Left cardiac atrium (tissue), 4 donors: ENCODE measurements around the gene NHEJ1. TPM values are rescaled to one million over a fixed set of nuclear protein-coding genes. Genes with fewer than 3 reads are reported as not detected.

ENCODE experiments used
- ATAC-seq, 2 donors: fragments of 200-7000 bp; cut with Tn5 transposase; one replicate each; pipeline ENCODE4 v1.9.1; 2020; ENCODE audit warnings: mild to moderate bottlenecking in 2 of 2, moderate library complexity in 2 of 2
- DNase-seq: peaks from one replicate; pipeline ENCODE4 v3.0.0-alpha.2; 2020
- intact Hi-C, 2 donors: fragments of 100-400 bp; cut with DNase I; formaldehyde crosslinking; loops; one replicate each; pipeline versions ENCODE4 v1.14.1 to v1.15.1; 2022 to 2023
- total RNA-seq, 2 donors: library from RNA; stranded (reverse); fragmentation: NEBNext Ultra II Directional; extraction: Animal tissue kit (Norgen Biotek cat#: 25700); gene quantifications; one replicate each; pipeline ENCODE4 v1.2.1, GENCODE V29; 2021
- donor health status: DM: no; HTN: yes; CAD: no.
- donor health status: DM: no; HTN: yes; CAD: no; lungs with severe emphysema.
- donor health status: DM: yes; HTN: yes; CAD: no.
- donor health status: Dilated cardiomyopathy.

The NHEJ1 gene
- total RNA-seq, 2 donors from 2014 or later, result 4.7 to 6.9 TPM

DNA sequence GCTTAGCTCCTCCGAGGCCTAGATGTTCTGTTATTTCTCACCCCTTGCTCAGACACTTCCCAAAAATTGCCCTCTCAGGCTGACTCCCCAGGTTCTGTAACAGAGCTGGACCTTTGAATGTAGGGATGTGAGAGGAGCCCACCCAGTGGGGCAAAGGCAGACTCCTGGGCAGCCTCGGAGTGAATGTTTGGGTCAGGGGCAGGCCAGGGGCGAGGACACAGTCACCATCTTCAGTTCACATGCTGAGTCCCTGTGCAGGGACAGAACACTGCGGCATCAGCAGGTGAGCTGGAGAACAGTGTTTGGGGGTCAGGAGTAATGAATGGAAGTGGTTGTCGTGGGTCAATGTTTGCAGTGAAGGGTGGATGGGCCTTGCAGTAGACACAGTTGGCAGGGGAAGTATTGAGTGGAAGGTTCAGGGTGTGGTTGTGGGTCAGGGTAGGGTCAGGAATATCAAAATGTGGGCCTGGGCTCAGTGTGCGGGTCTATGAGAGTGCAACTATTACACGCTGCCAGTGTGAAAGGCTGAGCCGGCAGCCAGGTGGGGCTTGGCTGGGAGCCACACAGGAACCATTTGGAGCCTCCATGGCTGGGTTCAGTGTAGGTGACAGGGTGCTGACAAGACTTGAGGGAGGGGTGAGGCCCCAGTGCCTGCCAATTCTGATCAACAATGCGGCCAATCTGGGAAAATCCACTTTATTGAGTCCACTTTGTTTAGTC lies 104.3 kb downstream of the NHEJ1 start:
- intact Hi-C loops, result loop anchor here (5.0 to 10.0 kb wide), 3 partner anchors 66 to 248 kb away; partner anchors contain the start of gene PTPRN (in 2 of the 2)
- ATAC-seq (no peak), DNase-seq (no peak)

DNA sequence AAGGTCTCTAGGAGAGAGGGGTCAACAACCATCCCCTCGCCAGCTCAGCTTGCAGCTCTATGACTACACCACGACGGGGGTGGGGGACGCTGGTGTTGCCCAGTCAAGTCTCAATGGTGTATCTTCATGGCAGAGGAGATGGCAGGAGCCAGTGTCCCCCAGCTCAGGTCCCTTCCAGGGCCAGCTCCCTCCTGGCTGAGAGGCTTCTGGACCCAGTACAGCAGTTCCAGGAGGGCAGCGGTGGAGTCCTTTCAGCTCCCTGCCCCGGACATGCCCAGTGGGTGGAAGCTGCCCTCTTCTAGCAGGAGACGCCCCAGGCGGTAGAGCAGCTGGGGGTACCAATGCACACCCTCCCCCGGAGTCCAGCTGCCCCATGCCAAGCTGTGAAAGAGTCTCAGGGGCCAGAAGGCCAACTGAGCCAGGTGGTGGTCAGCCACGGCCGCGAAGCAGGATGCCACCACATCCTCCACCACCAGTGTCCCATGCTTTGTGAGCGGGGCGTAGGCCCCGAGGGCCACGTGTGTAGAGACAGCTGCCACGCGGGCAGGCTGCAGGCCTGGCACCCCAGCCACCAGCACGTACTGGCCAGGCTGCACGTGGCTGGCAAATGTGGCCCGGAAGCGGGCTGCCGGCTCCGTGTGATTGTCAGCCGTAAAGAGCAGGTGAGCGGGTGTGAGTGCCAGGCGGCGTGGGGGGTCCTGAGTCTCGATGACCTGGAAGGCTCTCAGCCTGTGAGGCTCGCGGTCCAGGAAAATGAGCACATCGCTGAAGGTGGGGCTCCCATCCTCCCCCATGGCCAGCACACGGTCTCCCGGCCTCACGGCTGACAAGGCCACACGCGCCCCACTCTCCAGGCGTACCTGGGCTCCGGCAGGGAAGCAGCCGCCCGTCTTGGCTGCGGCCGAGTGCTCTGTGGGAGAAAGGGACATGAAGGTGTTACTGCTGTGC lies 105.4 kb downstream of the NHEJ1 start:
- intact Hi-C loops, result loop anchor here (5.0 to 10.0 kb wide), 3 partner anchors 67 to 250 kb away; partner anchors contain the start of gene PTPRN (in 2 of the 2)
- ATAC-seq (no peak), DNase-seq (no peak)

DNA sequence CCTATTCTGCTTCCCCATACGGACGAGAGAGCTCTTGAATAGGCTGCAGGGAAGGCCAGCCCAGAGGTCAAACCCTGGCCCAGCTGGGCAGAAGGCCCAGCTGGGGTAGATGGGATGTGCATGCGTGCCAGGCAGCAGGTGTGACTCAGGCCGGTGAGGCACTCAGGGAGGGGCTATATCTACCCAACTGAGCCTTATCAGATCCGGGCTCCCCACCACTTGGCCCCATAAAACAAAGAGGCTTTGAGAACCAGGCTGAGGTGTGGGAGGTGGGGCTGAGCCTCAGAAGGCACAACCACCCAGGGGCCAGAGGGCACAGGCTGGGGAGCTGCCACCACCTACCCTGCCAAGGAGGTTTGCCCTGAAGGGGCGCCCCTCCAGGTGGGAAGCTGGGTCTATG lies 111.3 kb downstream of the NHEJ1 start:
- DNase-seq (no peak), ATAC-seq (no peak)
- intact Hi-C loops, result no loop called here

GRCh38 chr2:219045937-219046550 lies 114.6 kb downstream of the NHEJ1 start:
- ATAC-seq, result peak in 1 of 2 donors; percentile 28
- intact Hi-C loops, result no loop called here
- no peak for DNase-seq

GRCh38 chr2:219042750-219043149 lies 117.9 kb downstream of the NHEJ1 start:
- ATAC-seq, result no peak
- no peak for DNase-seq
- intact Hi-C loops, result no loop called here

DNA sequence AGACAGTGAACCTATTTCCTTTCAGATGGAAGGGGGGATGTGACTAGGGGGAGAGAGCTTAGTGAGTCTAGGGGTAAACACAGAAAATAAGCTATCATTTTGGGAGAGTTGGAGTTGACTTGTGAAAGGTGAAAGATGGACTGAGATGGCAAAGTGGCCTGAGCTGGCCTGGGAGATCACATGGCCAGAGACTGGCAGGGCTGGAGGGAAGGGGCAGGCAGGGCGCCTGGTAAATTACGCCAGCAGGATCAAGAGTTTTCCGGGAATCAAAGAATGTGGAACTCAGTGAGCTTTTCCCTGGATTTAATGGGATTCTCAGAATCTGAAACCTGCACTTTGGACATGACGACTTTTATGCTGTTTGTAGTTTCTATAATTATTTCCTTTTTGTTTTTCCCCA lies 118.5 kb downstream of the NHEJ1 start:
- DNase-seq, result no peak
- intact Hi-C loops, result no loop called here
- no peak for ATAC-seq

- ATAC-seq (peak in 1 of 2 donors; percentile 64), DNase-seq (peak; percentile 44)
- intact Hi-C loops, result no loop called here
These were observed 119.4 kb downstream of the NHEJ1 start, which contains the start of gene CFAP65 for GRCh38 chr2:219041252-219041651. CFAP65 (minus strand) TSS chr2:219041516; CDS start chr2:219039048, 2,468 bp downstream.

DNA sequence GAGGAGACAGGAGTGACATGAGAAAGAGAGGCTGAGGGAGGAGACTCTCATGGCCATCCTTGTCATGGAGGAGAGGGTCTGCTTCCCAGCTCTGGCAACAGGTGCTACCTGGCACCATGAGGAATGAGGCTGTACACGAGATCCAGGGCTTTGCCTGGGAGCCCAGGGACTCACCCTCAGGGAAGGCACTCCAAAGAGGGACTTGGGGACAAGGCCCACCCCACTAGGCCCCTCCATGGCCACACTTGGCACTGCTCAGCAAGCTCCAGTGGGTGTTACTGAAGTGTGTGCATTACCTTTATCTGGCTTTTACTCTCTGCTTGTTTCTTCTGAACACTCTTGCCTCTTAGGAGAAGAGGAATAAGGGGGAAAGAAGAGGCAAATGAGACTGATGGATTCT lies 122.0 kb downstream of the NHEJ1 start:
- intact Hi-C loops, result no loop called here
- ATAC-seq, result no peak
- no peak for DNase-seq

DNA sequence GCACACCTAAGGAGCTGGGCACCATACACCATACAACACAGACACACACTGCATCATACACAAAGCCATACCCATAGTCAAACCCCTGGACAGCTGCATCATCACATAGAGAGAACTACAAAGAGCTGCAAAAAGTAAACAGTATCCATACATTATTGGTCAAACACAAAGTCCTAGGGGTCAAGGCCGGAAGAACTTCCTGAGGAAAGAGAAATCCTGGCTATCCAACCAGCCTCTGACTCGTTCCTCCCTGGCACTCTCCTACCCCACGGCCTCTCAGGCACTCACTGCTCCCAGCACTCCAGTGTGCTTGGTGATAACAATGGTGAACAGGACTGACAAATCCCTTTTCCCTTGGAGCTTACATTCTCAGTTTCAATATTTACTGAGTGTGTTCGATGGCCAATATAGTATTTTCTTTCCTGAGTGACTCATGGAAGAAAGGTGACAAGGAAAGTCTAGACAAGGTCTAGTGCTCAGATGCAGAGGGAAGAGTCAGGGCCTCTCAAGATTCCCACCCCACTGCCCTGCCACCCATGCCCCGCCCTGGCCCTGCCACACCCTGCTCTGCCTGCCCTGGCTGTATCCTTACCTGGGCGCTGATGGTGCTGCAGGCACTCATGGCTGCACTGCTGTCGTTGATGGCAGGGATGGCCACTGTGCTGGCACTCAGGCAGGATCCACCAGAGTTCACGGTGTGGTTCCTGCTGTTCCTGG lies 122.7 kb downstream of the NHEJ1 start:
- ATAC-seq, result no peak
- intact Hi-C loops, result no loop called here
- no peak for DNase-seq

GRCh38 chr2:219035942-219036341 lies 124.7 kb downstream of the NHEJ1 start:
- intact Hi-C loops, result no loop called here
- DNase-seq (no peak), ATAC-seq (no peak)

- no peak for ATAC-seq
These were observed 125.8 kb downstream of the NHEJ1 start for GRCh38 chr2:219034823-219035222.

GRCh38 chr2:219032051-219032745 lies 128.4 kb downstream of the NHEJ1 start:
- DNase-seq (no peak), ATAC-seq (no peak)
- intact Hi-C loops, result no loop called here

More at GRCh38 chr2:219034823-219035222, 125.8 kb downstream of the NHEJ1 start:
- DNase-seq, result no peak
- intact Hi-C loops, result no loop called here

DNA sequence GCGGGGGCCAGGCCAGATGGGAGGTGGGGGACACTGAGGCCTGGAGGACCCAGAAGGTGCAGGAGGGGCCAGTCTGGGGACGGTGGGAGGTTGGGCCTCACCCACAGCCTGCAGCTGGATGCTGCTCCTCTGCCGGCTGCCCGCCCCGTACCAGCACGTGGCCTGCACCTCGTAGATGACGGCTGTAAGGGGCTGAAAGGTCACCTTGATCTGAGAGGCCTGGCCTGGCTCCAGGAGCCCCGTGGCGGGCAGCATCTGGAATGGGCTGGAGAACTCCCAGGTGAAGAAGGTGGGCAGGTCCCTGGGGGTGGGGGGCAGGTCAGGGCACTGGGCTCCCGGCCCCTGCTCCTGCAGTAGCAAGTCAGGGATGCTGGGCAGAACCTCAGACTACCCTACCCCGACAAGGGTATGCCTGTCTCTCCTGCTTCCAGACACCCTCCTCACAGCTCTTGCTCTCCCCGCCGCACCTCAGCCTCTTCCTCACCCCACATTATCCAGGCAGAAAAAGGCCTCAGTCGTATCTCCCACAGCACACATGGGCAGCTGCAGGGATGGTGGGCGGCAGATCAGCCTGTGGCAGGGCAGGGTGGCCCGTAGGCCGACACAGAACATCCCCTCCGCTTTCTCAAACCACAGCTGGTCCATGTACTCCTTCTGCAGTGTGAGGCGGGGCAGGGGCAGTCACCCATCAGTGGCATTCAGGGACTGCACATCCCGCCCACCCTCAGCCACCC lies 129.4 kb downstream of the NHEJ1 start:
- DNase-seq (no peak), ATAC-seq (no peak)
- intact Hi-C loops, result no loop called here

DNA sequence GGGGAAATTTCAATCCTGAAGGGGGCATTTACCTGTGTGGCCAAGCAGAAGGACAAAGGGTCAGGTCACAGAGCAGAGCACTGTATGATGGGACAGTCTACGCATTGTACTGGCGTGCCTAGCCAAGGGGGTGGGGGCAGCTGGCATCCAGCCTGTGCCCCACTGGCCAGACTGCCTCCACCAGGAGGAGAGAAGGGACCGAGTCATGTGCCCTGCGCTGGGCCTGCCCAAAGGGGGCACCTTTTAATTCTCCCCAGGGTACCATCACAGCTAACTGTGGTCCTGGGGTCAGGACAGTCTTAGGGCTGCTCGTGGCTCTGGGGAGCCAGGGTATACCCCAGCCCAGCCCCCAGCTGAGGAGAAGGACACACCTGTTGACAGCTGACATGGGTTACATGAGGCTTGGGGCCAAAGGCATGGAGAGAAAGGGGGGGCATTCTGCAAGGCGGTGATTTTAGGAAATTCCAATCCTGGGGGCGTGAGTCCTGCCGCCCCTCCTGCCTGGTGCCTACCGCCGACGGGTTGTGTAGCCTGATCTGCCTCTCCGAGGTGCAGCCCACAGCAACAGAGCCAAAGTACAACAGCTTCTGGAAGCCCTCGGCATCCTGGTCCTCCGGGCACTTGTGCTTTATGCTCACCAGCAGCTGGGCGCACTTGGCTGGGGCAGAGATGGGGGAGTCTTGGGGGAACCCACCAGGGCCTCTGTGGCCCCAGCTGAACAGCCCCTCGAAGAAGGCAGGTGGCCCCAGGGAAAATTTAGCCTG lies 130.3 kb downstream of the NHEJ1 start:
- ATAC-seq (peak in 1 of 2 donors; percentile 3), DNase-seq (no peak)
- intact Hi-C loops, result no loop called here

- ATAC-seq (peak; percentile 83 to 89), DNase-seq (peak; percentile 81)
- intact Hi-C loops, result loop anchor here (1.0 to 10.0 kb wide), 2 partner anchors 90 to 125 kb away; no protein-coding TSS in a partner anchor
These were observed 130.8 kb downstream of the NHEJ1 start for GRCh38 chr2:219029829-219030165.

GRCh38 chr2:219028996-219029828 lies 131.4 kb downstream of the NHEJ1 start:
- intact Hi-C loops, result loop anchor here (1.0 to 10.0 kb wide), 2 partner anchors 90 to 126 kb away; no protein-coding TSS in a partner anchor
- ATAC-seq (peak in 1 of 2 donors; percentile 6), DNase-seq (no peak)
